Astrocyte (in vitro differentiated cells and primary cell): Measurements from ENCODE around the gene BICRA. TPM values are rescaled to one million over a fixed set of nuclear protein-coding genes. Genes with fewer than 3 reads are reported as not detected.

Source experiments
- DNase-seq: peaks from one replicate; pipeline ENCODE4 v3.0.0-alpha.2; 2010; ENCODE audit warnings: low read depth
- FAIRE-seq: peaks from 2 replicates; lab custom pipeline; 2011; peaks lifted over from hg19 to GRCh38; lab: Jason Lieb, UNC
- H2AFZ ChIP-seq: 2 replicates; pipeline ENCODE4 v1.6.0; 2012; ENCODE audit warnings: low read depth, low read length, inconsistent platforms
- H3K27ac ChIP-seq: 2 replicates; pipeline ENCODE4 v1.5.1; 2011; ENCODE audit warnings: low read depth, low read length, inconsistent platforms
- H3K27me3 ChIP-seq: 2 replicates; pipeline ENCODE4 v1.6.0; 2011; ENCODE audit warnings: low read length, inconsistent platforms; ENCODE audit not compliant: insufficient read depth
- H3K36me3 ChIP-seq: 2 replicates; pipeline ENCODE4 v1.5.1; 2011; ENCODE audit warnings: low read length, inconsistent platforms; ENCODE audit not compliant: insufficient read depth
- H3K4me1 ChIP-seq: 2 replicates; pipeline ENCODE4 v1.5.1; 2011; ENCODE audit warnings: low read length, inconsistent platforms; ENCODE audit not compliant: insufficient read depth
- H3K4me2 ChIP-seq: 2 replicates; pipeline ENCODE4 v1.6.0; 2012; ENCODE audit warnings: low read length, inconsistent platforms
- H3K4me3 ChIP-seq: 2 replicates; pipeline ENCODE4 v1.5.1; 2011; ENCODE audit warnings: low read depth, mild to moderate bottlenecking, low read length, inconsistent platforms; ENCODE audit not compliant: insufficient read depth
- H3K79me2 ChIP-seq: 2 replicates; pipeline ENCODE4 v1.6.0; 2012; ENCODE audit warnings: mild to moderate bottlenecking, low read length, inconsistent platforms; ENCODE audit not compliant: insufficient read depth
- H3K9ac ChIP-seq: 2 replicates; pipeline ENCODE4 v1.6.0; 2012; ENCODE audit warnings: mild to moderate bottlenecking, low read length, inconsistent platforms
- H3K9me3 ChIP-seq: 2 replicates; pipeline ENCODE4 v1.5.1; 2012; ENCODE audit warnings: low read depth, mild to moderate bottlenecking, low read length, inconsistent platforms; ENCODE audit not compliant: insufficient read depth
- H4K20me1 ChIP-seq: 2 replicates; pipeline ENCODE4 v1.6.0; 2012; ENCODE audit warnings: low read length, inconsistent platforms; ENCODE audit not compliant: insufficient read depth
- H3K27ac Mint-ChIP-seq: one replicate; pipeline ENCODE4 v1.8.0; 2021; ENCODE audit warnings: mild to moderate bottlenecking, mixed read lengths; ENCODE audit not compliant: unreplicated experiment
- H3K27me3 Mint-ChIP-seq: one replicate; pipeline ENCODE4 v1.8.0; 2021; ENCODE audit warnings: low read depth, mixed read lengths; ENCODE audit not compliant: unreplicated experiment
- H3K36me3 Mint-ChIP-seq: one replicate; pipeline ENCODE4 v1.8.0; 2021; ENCODE audit warnings: low read depth, mixed read lengths; ENCODE audit not compliant: unreplicated experiment
- H3K4me1 Mint-ChIP-seq: one replicate; pipeline ENCODE4 v1.8.0; 2021; ENCODE audit warnings: low read depth, mixed read lengths; ENCODE audit not compliant: unreplicated experiment
- H3K4me3 Mint-ChIP-seq: one replicate; pipeline ENCODE4 v1.8.0; 2021; ENCODE audit warnings: mild to moderate bottlenecking, moderate library complexity, mixed read lengths; ENCODE audit not compliant: unreplicated experiment
- H3K9me3 Mint-ChIP-seq: one replicate; pipeline ENCODE4 v1.8.0; 2021; ENCODE audit warnings: mild to moderate bottlenecking, mixed read lengths; ENCODE audit not compliant: unreplicated experiment
- CTCF ChIP-seq: IDR thresholded peaks from 2 replicates; pipeline ENCODE4 v1.5.1; 2011; ENCODE audit warnings: low read depth, mild to moderate bottlenecking, inconsistent platforms, low read length, moderate library complexity; ENCODE audit not compliant: insufficient read depth
- EZH2 ChIP-seq: IDR thresholded peaks from 2 replicates; pipeline ENCODE4 v1.6.1; 2012; ENCODE audit warnings: mild to moderate bottlenecking, low read length, inconsistent platforms; ENCODE audit not compliant: insufficient read depth
- total RNA-seq: library from RNA; stranded (reverse); gene quantifications from 2 replicates; pipeline ENCODE4 v1.2.1, GENCODE V29; 2021

BICRA gene
- total RNA-seq, 1 donor from 2014 or later = 20.7 TPM

- Histone ChIP-seq H3K36me3 (peaks cover 16% of the 10 kb centered on the region), H3K4me2 (peak overlapping the region; percentile 79), H3K4me1 (peaks cover 20% of the 10 kb centered on the region), H3K9ac (peak overlapping the region; percentile 68), H3K79me2 (peaks cover 27% of the 10 kb centered on the region), H4K20me1 (peaks cover 23% of the 10 kb centered on the region), H2AFZ (peak overlapping the region; percentile 30), H3K27me3 (no peaks in the 10 kb centered on the region), H3K27ac (peak overlapping the region; percentile 74), H3K9me3 (no peaks in the 10 kb centered on the region), H3K4me3 (peak overlapping the region; percentile 3)
- peaks cover 19% of the 10 kb centered on the region for H3K4me1 Mint-ChIP-seq
- DNase-seq (peak; percentile 88), FAIRE-seq (no peak)
- H3K27ac Mint-ChIP-seq = peak overlapping the region; percentile 98
- peak overlapping the region; percentile 75 for H3K4me3 Mint-ChIP-seq
- peaks cover 36% of the 10 kb centered on the region for H3K36me3 Mint-ChIP-seq
- TF ChIP-seq CTCF (no peak), EZH2 (no peak)
- no peaks in the 10 kb centered on the region for H3K9me3 Mint-ChIP-seq
- H3K27me3 Mint-ChIP-seq = no peaks in the 10 kb centered on the region
These were observed 120.5 kb downstream of the BICRA start for GRCh38 chr19:47729468-47729798.

DNA sequence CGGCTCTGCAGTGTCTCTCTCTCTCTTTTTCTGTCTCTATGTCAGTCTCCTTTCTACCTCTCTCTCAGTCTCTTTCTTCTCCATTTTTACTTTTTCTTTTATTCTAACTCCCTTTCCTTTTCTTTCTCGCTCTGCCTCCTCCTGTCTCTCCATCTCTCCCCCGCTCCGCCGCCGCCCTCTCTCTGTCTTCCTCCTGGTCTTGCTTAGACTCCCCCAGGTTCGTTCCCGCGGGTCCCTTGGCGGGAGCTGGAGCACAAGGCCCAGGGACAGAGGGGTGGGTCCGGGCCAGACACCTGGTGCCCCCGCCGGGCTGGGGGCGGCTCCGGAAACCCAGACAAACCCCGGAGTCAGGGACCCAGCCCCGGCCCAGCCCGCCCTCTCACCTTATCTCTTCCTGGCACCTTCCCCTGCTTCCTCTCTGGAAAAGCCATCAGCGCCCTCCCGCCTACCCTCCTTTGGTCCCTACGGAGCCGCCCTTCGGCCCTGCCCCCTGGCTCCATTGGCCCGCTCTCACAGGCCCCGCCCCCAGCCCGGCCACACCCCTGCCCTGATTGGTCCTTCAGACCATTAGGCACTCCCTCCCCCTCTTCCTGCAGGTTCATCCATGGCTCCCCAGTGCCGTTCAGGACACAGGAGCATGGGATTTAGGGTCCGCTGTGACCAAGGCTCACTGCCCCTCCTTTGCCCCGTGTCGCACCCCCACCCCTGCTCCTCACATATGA lies 121.0 kb downstream of the BICRA start:
- Histone ChIP-seq H3K4me1 (peaks cover 20% of the 10 kb centered on the region), H3K4me3 (peak overlapping the region; percentile 3), H3K27ac (peak overlapping the region; percentile 74), H3K79me2 (peaks cover 26% of the 10 kb centered on the region), H3K4me2 (peak overlapping the region; percentile 79), H4K20me1 (peaks cover 24% of the 10 kb centered on the region), H3K9ac (peak overlapping the region; percentile 68), H3K36me3 (peaks cover 15% of the 10 kb centered on the region), H2AFZ (no peak overlapping the region), H3K9me3 (no peaks in the 10 kb centered on the region), H3K27me3 (no peaks in the 10 kb centered on the region)
- Mint-ChIP-seq H3K36me3 (peaks cover 35% of the 10 kb centered on the region), H3K27me3 (no peaks in the 10 kb centered on the region), H3K4me3 (peak overlapping the region; percentile 75), H3K27ac (peak overlapping the region; percentile 98), H3K4me1 (peaks cover 19% of the 10 kb centered on the region), H3K9me3 (no peaks in the 10 kb centered on the region)
- no peak for TF ChIP-seq CTCF
- no peak for TF ChIP-seq EZH2
- FAIRE-seq = no peak
- DNase-seq = no peak

DNA sequence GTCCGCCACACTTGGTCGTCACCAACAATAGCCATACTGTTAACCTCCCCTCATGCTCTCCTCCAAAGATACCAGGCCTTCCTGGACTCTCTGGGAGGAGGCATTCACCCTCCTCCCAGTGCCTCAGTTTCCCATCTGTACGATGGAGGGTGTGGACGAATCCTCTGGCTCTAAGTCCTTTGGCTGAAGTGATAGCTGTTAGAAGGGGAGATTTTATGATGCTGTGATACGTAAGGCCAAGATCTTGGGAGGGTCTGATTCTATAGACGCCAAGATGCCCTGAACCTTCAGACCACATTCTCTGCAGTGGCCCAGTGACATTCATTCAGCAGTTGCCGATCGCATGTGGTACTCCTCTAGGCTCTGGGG lies 121.6 kb downstream of the BICRA start:
- H3K4me1 Mint-ChIP-seq = peaks cover 19% of the 10 kb centered on the region
- H3K4me3 Mint-ChIP-seq = no peak overlapping the region
- H3K4me2 ChIP-seq = no peak overlapping the region

More for the DNA sequence above, 121.6 kb downstream of the BICRA start:
- Histone ChIP-seq H3K4me1 (peaks cover 20% of the 10 kb centered on the region), H3K4me3 (no peak overlapping the region), H3K9me3 (no peaks in the 10 kb centered on the region), H3K9ac (no peak overlapping the region), H3K79me2 (peaks cover 26% of the 10 kb centered on the region), H3K27me3 (no peaks in the 10 kb centered on the region), H2AFZ (no peak overlapping the region), H3K27ac (no peak overlapping the region), H4K20me1 (peaks cover 28% of the 10 kb centered on the region), H3K36me3 (peaks cover 18% of the 10 kb centered on the region)
- no peaks in the 10 kb centered on the region for H3K27me3 Mint-ChIP-seq
- no peaks in the 10 kb centered on the region for H3K9me3 Mint-ChIP-seq
- TF ChIP-seq EZH2 = no peak
- no peak for TF ChIP-seq CTCF
- FAIRE-seq = no peak
- peak overlapping the region; percentile 47 for H3K27ac Mint-ChIP-seq
- H3K36me3 Mint-ChIP-seq = peaks cover 31% of the 10 kb centered on the region
- DNase-seq = no peak
